Spleen (tissue), 10 donors: Measurements from ENCODE around the gene U2AF1L4. TPM values are rescaled to one million over a fixed set of nuclear protein-coding genes. Genes with fewer than 3 reads are reported as not detected.

ENCODE experiments used
- polyA plus RNA-seq, 3 donors: library from polyadenylated mRNA; stranded (reverse); fragments of 200-250 nt; gene quantifications; one replicate each; pipeline ENCODE4 v1.2.1, GENCODE V29; 2013
- total RNA-seq, 7 donors: library from RNA; depleted of rRNA in 3 of 7; stranded (reverse); fragments of >200 nt in 3 of 7; fragmentation: NEBNext Ultra II Directional in 4 of 7; extraction: Animal tissue kit (Norgen Biotek cat#: 25700) in 4 of 7; gene quantifications; one replicate each; pipeline versions ENCODE4 v1.1.0 to v1.2.1, GENCODE V29; 2016 to 2021
- donor health status: healthy with polysubstance abuse.
- donor health status: DM: no; HTN: no; CAD: no; lungs with moderate emphysema.
- donor health status: DM: no; HTN: no; CAD: no.
- donor health status: Bipolar disorder and iron deficiency.
- donor health status: healthy.
- donor health status: DM: no; HTN: no; CAD: no.
- donor health status: DM: yes; HTN: yes; CAD: no.

U2AF1L4 gene
- total and polyA plus RNA-seq, 10 donors = 27.2 to 96.5 (median 29.9) TPM

Other genes with a start within 250 kb of the U2AF1L4 start
- gene DMKN, start 231.8 kb downstream of the U2AF1L4 start, total RNA-seq = 10 to 100 TPM in 2 of 7 donors, 1 to 10 TPM in 5; 2.5 to 17.9 (median 4.4) TPM
- 10 to 100 TPM in 2 of 3 donors, 1 to 10 TPM in 1; 7.2 to 15.3 (median 10.7) TPM for gene DMKN, start 231.8 kb downstream of the U2AF1L4 start, polyA plus RNA-seq
- not detected for gene SBSN, start 217.1 kb downstream of the U2AF1L4 start, total RNA-seq
- under 1 TPM; 0.05 to 0.33 (median 0.19) TPM for gene SBSN, start 217.1 kb downstream of the U2AF1L4 start, polyA plus RNA-seq
- under 1 TPM in 1 of 7 donors, not detected in 6; 0.17 TPM for gene GAPDHS, start 212.0 kb downstream of the U2AF1L4 start, total RNA-seq
- under 1 TPM in 2 of 3 donors, not detected in 1; 0.13 to 0.14 TPM for gene GAPDHS, start 212.0 kb downstream of the U2AF1L4 start, polyA plus RNA-seq
- gene TMEM147, start 199.8 kb downstream of the U2AF1L4 start, total RNA-seq = 10 to 100 TPM; 47.6 to 67.7 (median 50.4) TPM
- 10 to 100 TPM; 57.9 to 88.7 (median 78.7) TPM for gene TMEM147, start 199.8 kb downstream of the U2AF1L4 start, polyA plus RNA-seq
- not detected for gene ATP4A, start 181.8 kb downstream of the U2AF1L4 start, total RNA-seq
- not detected for gene ATP4A, start 181.8 kb downstream of the U2AF1L4 start, polyA plus RNA-seq
- not detected for gene PMIS2, start 159.2 kb downstream of the U2AF1L4 start, total RNA-seq
- not detected for gene PMIS2, start 159.2 kb downstream of the U2AF1L4 start, polyA plus RNA-seq
- gene HAUS5, start 132.7 kb downstream of the U2AF1L4 start, total RNA-seq = 10 to 100 TPM; 10.3 to 24.4 (median 17.7) TPM
- 10 to 100 TPM; 12.4 to 23.8 (median 23.1) TPM for gene HAUS5, start 132.7 kb downstream of the U2AF1L4 start, polyA plus RNA-seq
- 10 to 100 TPM; 48.2 to 63.4 (median 59.6) TPM for gene RBM42, start 116.4 kb downstream of the U2AF1L4 start, total RNA-seq
- 10 to 100 TPM; 48.8 to 71.9 (median 58.1) TPM for gene RBM42, start 116.4 kb downstream of the U2AF1L4 start, polyA plus RNA-seq
- under 1 TPM in 2 of 7 donors, not detected in 5; 0.43 to 0.57 TPM for gene ETV2, start 103.7 kb downstream of the U2AF1L4 start, total RNA-seq
- gene ETV2, start 103.7 kb downstream of the U2AF1L4 start, polyA plus RNA-seq = 1 to 10 TPM in 2 of 3 donors, under 1 TPM in 1; 0.99 to 1.2 (median 1.1) TPM
- 100 to 1,000 TPM; 208 to 672 (median 255) TPM for gene COX6B1, start 97.1 kb downstream of the U2AF1L4 start, total RNA-seq
- gene COX6B1, start 97.1 kb downstream of the U2AF1L4 start, polyA plus RNA-seq = 100 to 1,000 TPM; 640 to 837 (median 717) TPM
- gene UPK1A, start 78.9 kb downstream of the U2AF1L4 start, total RNA-seq = not detected
- under 1 TPM in 1 of 3 donors, not detected in 2; 0.11 TPM for gene UPK1A, start 78.9 kb downstream of the U2AF1L4 start, polyA plus RNA-seq
- gene ZBTB32, start 40.9 kb downstream of the U2AF1L4 start, total RNA-seq = 1 to 10 TPM; 2.5 to 6.9 (median 4.0) TPM
- gene ZBTB32, start 40.9 kb downstream of the U2AF1L4 start, polyA plus RNA-seq = 1 to 10 TPM; 3.0 to 8.2 (median 4.8) TPM
- gene KMT2B, start 27.4 kb downstream of the U2AF1L4 start, total RNA-seq = 10 to 100 TPM; 36.6 to 58.2 (median 50.7) TPM
- 10 to 100 TPM; 17.6 to 37.2 (median 27.6) TPM for gene KMT2B, start 27.4 kb downstream of the U2AF1L4 start, polyA plus RNA-seq
- 10 to 100 TPM; 16.5 to 64.7 (median 43.5) TPM for gene IGFLR1, start 3.0 kb downstream of the U2AF1L4 start, total RNA-seq
- gene IGFLR1, start 3.0 kb downstream of the U2AF1L4 start, polyA plus RNA-seq = 10 to 100 TPM; 30.1 to 62.9 (median 49.3) TPM
- gene PSENEN, start 233 bp upstream of the U2AF1L4 start, total RNA-seq = 10 to 100 TPM; 37.5 to 55.7 (median 47.6) TPM
- gene PSENEN, start 233 bp upstream of the U2AF1L4 start, polyA plus RNA-seq = 10 to 100 TPM; 61.9 to 71.3 (median 62.1) TPM
- gene LIN37, start 3.2 kb upstream of the U2AF1L4 start, total RNA-seq = 10 to 100 TPM in 5 of 7 donors, 1 to 10 TPM in 2; 7.0 to 19.5 (median 10.7) TPM
- gene LIN37, start 3.2 kb upstream of the U2AF1L4 start, polyA plus RNA-seq = 10 to 100 TPM; 13.7 to 28.5 (median 18.5) TPM
- 1 to 10 TPM; 2.1 to 5.9 (median 4.3) TPM for gene HSPB6, start 11.6 kb upstream of the U2AF1L4 start, total RNA-seq
- gene HSPB6, start 11.6 kb upstream of the U2AF1L4 start, polyA plus RNA-seq = 10 to 100 TPM in 1 of 3 donors, 1 to 10 TPM in 2; 2.9 to 11.0 (median 5.8) TPM
- 10 to 100 TPM in 6 of 7 donors, 1 to 10 TPM in 1; 6.6 to 25.2 (median 16.3) TPM for gene PROSER3, start 12.8 kb upstream of the U2AF1L4 start, total RNA-seq
- gene PROSER3, start 12.8 kb upstream of the U2AF1L4 start, polyA plus RNA-seq = 1 to 10 TPM; 2.0 to 8.4 (median 2.1) TPM
- gene ARHGAP33, start 30.1 kb upstream of the U2AF1L4 start, total RNA-seq = 10 to 100 TPM in 6 of 7 donors, 1 to 10 TPM in 1; 7.4 to 25.2 (median 14.4) TPM
- gene ARHGAP33, start 30.1 kb upstream of the U2AF1L4 start, polyA plus RNA-seq = 10 to 100 TPM in 1 of 3 donors, 1 to 10 TPM in 2; 3.1 to 10.9 (median 5.1) TPM
- gene PRODH2, start 67.4 kb upstream of the U2AF1L4 start, total RNA-seq = not detected
- gene PRODH2, start 67.4 kb upstream of the U2AF1L4 start, polyA plus RNA-seq = under 1 TPM in 1 of 3 donors, not detected in 2; 0.06 TPM
- gene NPHS1, start 107.1 kb upstream of the U2AF1L4 start, total RNA-seq = under 1 TPM in 2 of 7 donors, not detected in 5; 0.20 to 0.60 TPM
- gene NPHS1, start 107.1 kb upstream of the U2AF1L4 start, polyA plus RNA-seq = under 1 TPM; 0.10 to 0.58 (median 0.13) TPM
- gene KIRREL2, start 111.5 kb upstream of the U2AF1L4 start, total RNA-seq = under 1 TPM in 1 of 7 donors, not detected in 6; 0.17 TPM
- gene KIRREL2, start 111.5 kb upstream of the U2AF1L4 start, polyA plus RNA-seq = under 1 TPM; 0.10 to 0.27 (median 0.11) TPM
- 1 to 10 TPM in 3 of 7 donors, under 1 TPM in 2, not detected in 2; 0.57 to 3.6 (median 1.1) TPM for gene APLP1, start 123.2 kb upstream of the U2AF1L4 start, total RNA-seq
- 1 to 10 TPM in 2 of 3 donors, under 1 TPM in 1; 0.99 to 2.6 (median 2.4) TPM for gene APLP1, start 123.2 kb upstream of the U2AF1L4 start, polyA plus RNA-seq
- gene NFKBID, start 155.1 kb upstream of the U2AF1L4 start, total RNA-seq = 10 to 100 TPM; 19.6 to 57.5 (median 30.3) TPM
- 10 to 100 TPM; 12.6 to 19.7 (median 18.1) TPM for gene NFKBID, start 155.1 kb upstream of the U2AF1L4 start, polyA plus RNA-seq
- 10 to 100 TPM; 31.5 to 80.4 (median 58.2) TPM for gene HCST, start 157.1 kb upstream of the U2AF1L4 start, total RNA-seq
- 100 to 1,000 TPM; 119 to 130 (median 122) TPM for gene HCST, start 157.1 kb upstream of the U2AF1L4 start, polyA plus RNA-seq
- gene TYROBP, start 162.9 kb upstream of the U2AF1L4 start, total RNA-seq = 100 to 1,000 TPM; 292 to 747 (median 403) TPM
- gene TYROBP, start 162.9 kb upstream of the U2AF1L4 start, polyA plus RNA-seq = 100 to 1,000 TPM; 281 to 446 (median 285) TPM
- gene LRFN3, start 191.0 kb upstream of the U2AF1L4 start, total RNA-seq = 10 to 100 TPM in 4 of 7 donors, 1 to 10 TPM in 3; 7.8 to 18.2 (median 11.5) TPM
- 1 to 10 TPM in 2 of 3 donors, under 1 TPM in 1; 0.76 to 8.0 (median 1.2) TPM for gene LRFN3, start 191.0 kb upstream of the U2AF1L4 start, polyA plus RNA-seq
- gene SDHAF1, start 249.8 kb upstream of the U2AF1L4 start, total RNA-seq = 10 to 100 TPM; 14.6 to 34.8 (median 16.3) TPM
- gene SDHAF1, start 249.8 kb upstream of the U2AF1L4 start, polyA plus RNA-seq = 10 to 100 TPM; 26.5 to 35.6 (median 33.6) TPM